GM23248 (cell line): ENCODE data around the gene MYO5A. TPM values are rescaled to one million over a fixed set of nuclear protein-coding genes. Genes with fewer than 3 reads are reported as not detected.

Source experiments
- DNase-seq: peaks from one replicate; pipeline ENCODE4 v3.0.0-alpha.2; 2015
- H2AFZ ChIP-seq: fragments of 200-600 bp; sonication (generic); 2 replicates; pipeline ENCODE4 v1.6.1; 2016; ENCODE audit warnings: antibody characterized with exemption
- H3F3A ChIP-seq: fragments of 200-600 bp; sonication (generic); 2 replicates; pipeline ENCODE4 v1.6.1; 2016; ENCODE audit warnings: mild to moderate bottlenecking, antibody characterized with exemption, mixed run types; ENCODE audit not compliant: insufficient read depth
- H3K27ac ChIP-seq: fragments of 200-600 bp; sonication (generic); 2 replicates; pipeline ENCODE4 v1.5.1; 2016; ENCODE audit warnings: mild to moderate bottlenecking
- H3K27me3 ChIP-seq: fragments of 200-600 bp; sonication (generic); replicated peaks from 2 replicates; pipeline ENCODE4 v1.6.1; 2016; ENCODE audit warnings: mild to moderate bottlenecking; ENCODE audit not compliant: insufficient read depth
- H3K36me3 ChIP-seq: fragments of 200-600 bp; sonication (generic); 2 replicates; pipeline ENCODE4 v1.6.1; 2016; ENCODE audit warnings: low read depth, mild to moderate bottlenecking
- H3K4me1 ChIP-seq: fragments of 200-600 bp; sonication (generic); 2 replicates; pipeline ENCODE4 v1.6.1; 2016; ENCODE audit warnings: mild to moderate bottlenecking; ENCODE audit not compliant: insufficient read depth
- H3K4me2 ChIP-seq: fragments of 200-600 bp; sonication (generic); one replicate; pipeline ENCODE4 v1.6.1; 2016; ENCODE audit warnings: mild to moderate bottlenecking; ENCODE audit not compliant: unreplicated experiment
- H3K4me3 ChIP-seq: fragments of 200-600 bp; sonication (generic); 2 replicates; pipeline ENCODE4 v1.5.1; 2016; ENCODE audit warnings: mild to moderate bottlenecking
- H3K79me2 ChIP-seq: fragments of 200-600 bp; sonication (generic); 2 replicates; pipeline ENCODE4 v1.6.1; 2016; ENCODE audit warnings: mild to moderate bottlenecking; ENCODE audit not compliant: insufficient read depth
- H3K9ac ChIP-seq: fragments of 200-600 bp; sonication (generic); 2 replicates; pipeline ENCODE4 v1.6.1; 2016; ENCODE audit warnings: mild to moderate bottlenecking
- H3K9me2 ChIP-seq: fragments of 200-600 bp; sonication (generic); 2 replicates; pipeline ENCODE4 v1.6.1; 2016; ENCODE audit warnings: mixed run types, mild to moderate bottlenecking, moderate library complexity; ENCODE audit not compliant: insufficient read depth
- H3K9me3 ChIP-seq: fragments of 200-600 bp; sonication (generic); one replicate; pipeline ENCODE4 v1.6.1; 2017; ENCODE audit warnings: low read depth
- H4K20me1 ChIP-seq: fragments of 200-600 bp; sonication (generic); 2 replicates; pipeline ENCODE4 v1.6.0; 2016; ENCODE audit not compliant: insufficient read depth
- EZH2 ChIP-seq: fragments of 200-600 bp; sonication (generic); IDR thresholded peaks from 2 replicates; pipeline ENCODE4 v1.6.1; 2018; ENCODE audit warnings: antibody characterized with exemption, mild to moderate bottlenecking; ENCODE audit not compliant: insufficient read depth, poor library complexity, severe bottlenecking
- EZH2phosphoT487 ChIP-seq: fragments of 200-600 bp; sonication (generic); IDR thresholded peaks from 2 replicates; pipeline ENCODE4 v1.6.1; 2018; ENCODE audit warnings: antibody characterized with exemption, moderate library complexity, mild to moderate bottlenecking, low read depth; ENCODE audit not compliant: insufficient read depth
- WGBS, 2 experiments: methylation state at CpG; one replicate each; pipeline ENCODE4 v1.1.6; 2015 to 2017; ENCODE audit warnings: low lambda C conversion rate in 2 of 2, low coverage in 1 of 2; ENCODE audit errors: missing lambda C conversion rate in 2 of 2; 5-methylcytosine and 5-hydroxymethylcytosine counted together
- in situ Hi-C: fragments of 300-500 bp; cut with MboI; formaldehyde crosslinking; loops from 2 replicates; pipeline ENCODE4 v1.15.0; 2020
- polyA plus RNA-seq: library from polyadenylated mRNA; unstranded; fragments of >200 nt; fragmentation: Nextera tagmentation; extraction: Ambion mirVana; gene quantifications from 2 replicates; pipeline ENCODE4 v1.2.1, GENCODE V29; 2016
- total RNA-seq: library from RNA; depleted of rRNA; stranded (reverse); fragments of >200 nt; shearing (Covaris generic); gene quantifications from 2 replicates; pipeline ENCODE4 v1.2.3, GENCODE V29; 2014

Gene MYO5A
- total and polyA plus RNA-seq, 2 experiments from 2014 or later = 12.1 to 33.3 TPM

GRCh38 chr15:52415628-52416027 is 113.1 kb downstream of the MYO5A start:
- no peak for DNase-seq
- in situ Hi-C loops = no loop called here
- H3K9me3 ChIP-seq = no peaks in the 10 kb centered on the region
- H3K4me2 ChIP-seq = no peak overlapping the region
- 72 to 80% methylated on average over 2 of the region's 2 CpGs for WGBS, 2 experiments
- H3F3A ChIP-seq = peaks cover 21% of the 10 kb centered on the region
- no peaks in the 10 kb centered on the region for H3K79me2 ChIP-seq
- H3K27ac ChIP-seq = no peak overlapping the region
- H3K4me3 ChIP-seq = no peak overlapping the region
- TF ChIP-seq EZH2phosphoT487 (no peak), EZH2 (no peak)
- H3K9me2 ChIP-seq = no peaks in the 10 kb centered on the region
- no peak overlapping the region for H2AFZ ChIP-seq
- no peaks in the 10 kb centered on the region for H3K4me1 ChIP-seq
- H3K36me3 ChIP-seq = no peaks in the 10 kb centered on the region; the same call in 1 of the 2 replicates
- no peaks in the 10 kb centered on the region for H3K27me3 ChIP-seq
- no peak overlapping the region for H3K9ac ChIP-seq
- no peaks in the 10 kb centered on the region for H4K20me1 ChIP-seq

GRCh38 chr15:52414936-52415335 is 113.7 kb downstream of the MYO5A start:
- Histone ChIP-seq H3K4me2 (no peak overlapping the region), H3K4me3 (no peak overlapping the region), H3F3A (peaks cover 21% of the 10 kb centered on the region), H3K4me1 (no peaks in the 10 kb centered on the region), H3K27me3 (no peaks in the 10 kb centered on the region), H3K9me3 (no peaks in the 10 kb centered on the region), H4K20me1 (no peaks in the 10 kb centered on the region), H3K9me2 (no peaks in the 10 kb centered on the region), H3K36me3 (no peaks in the 10 kb centered on the region; the same call in 1 of the 2 replicates), H3K27ac (no peak overlapping the region), H2AFZ (no peak overlapping the region), H3K9ac (no peak overlapping the region), H3K79me2 (no peaks in the 10 kb centered on the region)
- in situ Hi-C loops = no loop called here
- TF ChIP-seq EZH2phosphoT487 = no peak
- 96 to 98% methylated on average over 6 of the region's 6 CpGs for WGBS, 2 experiments
- DNase-seq = no peak

- no peak overlapping the region for H2AFZ ChIP-seq
Measured at GRCh38 chr15:52408823-52409222, 119.9 kb downstream of the MYO5A start.

GRCh38 chr15:52407374-52407773 is 121.3 kb downstream of the MYO5A start:
- Histone ChIP-seq H3K36me3 (0 out of 2 replicates have a peak, but pooled peaks cover 6% of the 10 kb centered on the region), H4K20me1 (no peaks in the 10 kb centered on the region), H2AFZ (no peak overlapping the region), H3K9me2 (no peaks in the 10 kb centered on the region), H3K9ac (no peak overlapping the region), H3K27ac (no peak overlapping the region), H3K27me3 (no peaks in the 10 kb centered on the region), H3K79me2 (no peaks in the 10 kb centered on the region), H3F3A (no peaks in the 10 kb centered on the region), H3K4me3 (no peak overlapping the region), H3K4me1 (no peaks in the 10 kb centered on the region), H3K9me3 (no peaks in the 10 kb centered on the region), H3K4me2 (no peak overlapping the region)
- DNase-seq = no peak
- in situ Hi-C loops = no loop called here
- TF ChIP-seq EZH2 (no peak), EZH2phosphoT487 (no peak)

More at GRCh38 chr15:52408823-52409222, 119.9 kb downstream of the MYO5A start:
- no peak overlapping the region for H3K4me2 ChIP-seq
- H3K9ac ChIP-seq = no peak overlapping the region
- no peaks in the 10 kb centered on the region for H3K9me3 ChIP-seq
- no peaks in the 10 kb centered on the region for H4K20me1 ChIP-seq
- no peak overlapping the region for H3K4me3 ChIP-seq
- no peak overlapping the region for H3K27ac ChIP-seq
- H3K79me2 ChIP-seq = no peaks in the 10 kb centered on the region
- WGBS, 2 experiments = 92 to 97% methylated on average over 1 of the region's 1 CpG
- DNase-seq = no peak
- no peaks in the 10 kb centered on the region for H3K9me2 ChIP-seq
- no peaks in the 10 kb centered on the region for H3K4me1 ChIP-seq
- TF ChIP-seq EZH2phosphoT487 (no peak), EZH2 (no peak)
- in situ Hi-C loops = no loop called here
- no peaks in the 10 kb centered on the region for H3F3A ChIP-seq
- H3K36me3 ChIP-seq = no peaks in the 10 kb centered on the region
- no peaks in the 10 kb centered on the region for H3K27me3 ChIP-seq

DNA sequence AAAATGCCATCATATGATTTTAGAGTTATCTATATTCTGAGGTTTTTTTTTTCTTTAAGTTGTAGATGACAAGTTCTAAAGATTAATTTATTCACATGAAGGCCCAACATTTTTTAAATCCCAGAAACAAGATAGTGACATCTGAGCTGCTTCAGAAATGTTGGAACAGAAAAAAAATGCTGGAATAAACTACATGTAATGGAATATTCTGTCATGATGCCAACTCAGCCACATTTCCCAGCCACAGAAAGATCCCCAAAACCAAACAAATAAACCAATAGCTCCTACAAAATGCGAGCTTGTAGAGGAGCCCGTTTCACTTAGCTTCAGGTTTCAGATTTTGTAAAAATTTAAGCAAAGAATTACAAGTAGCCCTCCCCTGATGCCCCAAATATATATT is 122.1 kb downstream of the MYO5A start:
- H3K36me3 ChIP-seq = 0 out of 2 replicates have a peak, but pooled peaks cover 6% of the 10 kb centered on the region
- H3K79me2 ChIP-seq = no peaks in the 10 kb centered on the region
- no peaks in the 10 kb centered on the region for H4K20me1 ChIP-seq
- H3K4me3 ChIP-seq = no peak overlapping the region
- H3K9me2 ChIP-seq = no peaks in the 10 kb centered on the region
- TF ChIP-seq EZH2phosphoT487 (no peak), EZH2 (no peak)
- H2AFZ ChIP-seq = no peak overlapping the region
- no peaks in the 10 kb centered on the region for H3K27me3 ChIP-seq
- H3K4me1 ChIP-seq = no peaks in the 10 kb centered on the region
- no peak for DNase-seq
- no peaks in the 10 kb centered on the region for H3K9me3 ChIP-seq
- H3K27ac ChIP-seq = no peak overlapping the region
- 91 to 92% methylated on average over 2 of the region's 2 CpGs for WGBS, 2 experiments
- no peaks in the 10 kb centered on the region for H3F3A ChIP-seq
- no peak overlapping the region for H3K4me2 ChIP-seq
- no peak overlapping the region for H3K9ac ChIP-seq
- in situ Hi-C loops = no loop called here
